HEK293T (cell line): ENCODE data around the gene TRIM21.

ENCODE experiments used
- CTBP1 ChIP-seq: fragments of 450-650 bp; IDR thresholded peaks from 2 replicates; pipeline ENCODE4 v1.6.1; 2016; ENCODE audit warnings: borderline replicate concordance
- FOXK2 ChIP-seq: fragments of 450-650 bp; IDR thresholded peaks from 2 replicates; pipeline ENCODE4 v1.6.1; 2016; ENCODE audit warnings: mild to moderate bottlenecking
- FOXM1 ChIP-seq: fragments of 450-650 bp; IDR thresholded peaks from 2 replicates; pipeline ENCODE4 v1.6.1; 2017; ENCODE audit warnings: mild to moderate bottlenecking, borderline replicate concordance
- L3MBTL2 ChIP-seq: fragments of 450-650 bp; conservative IDR thresholded peaks from 2 replicates; pipeline ENCODE4 v1.6.1; 2016; ENCODE audit warnings: mild to moderate bottlenecking
- TARDBP ChIP-seq: fragments of 450-650 bp; IDR thresholded peaks from 2 replicates; pipeline ENCODE4 v1.6.1; 2016

- TF ChIP-seq TARDBP (no peak), L3MBTL2 (no peak), CTBP1 (no peak), FOXM1 (no peak), FOXK2 (no peak)
Measured at GRCh38 chr11:4418403-4418802, 24.9 kb upstream of the TRIM21 start.
